Cardiac muscle cell (in vitro differentiated cells and primary cell): Measurements from ENCODE around the gene PRX. TPM values are rescaled to one million over a fixed set of nuclear protein-coding genes. Genes with fewer than 3 reads are reported as not detected.
"Not testable (repeated sequence)": the region's sequence is repeated elsewhere in the genome, so short reads cannot be mapped to it uniquely, and the experiment has no call there.

Source experiments
- DNase-seq, 2 donors: peaks; one replicate each; pipeline versions ENCODE4 v3.0.0 to v3.0.0-alpha.2; 2010 to 2017; ENCODE audit warnings: low read depth in 1 of 2, low spot score in 1 of 2
- H3K27ac ChIP-seq: fragments of 200-600 bp; sonication (generic); 2 replicates; pipeline ENCODE4 v1.5.1; 2016
- H3K27me3 ChIP-seq: fragments of 200-600 bp; sonication (generic); 2 replicates; pipeline ENCODE4 v1.6.0; 2016; ENCODE audit warnings: control low read depth
- H3K36me3 ChIP-seq: fragments of 200-600 bp; sonication (generic); 2 replicates; pipeline ENCODE4 v1.5.1; 2016; ENCODE audit warnings: control low read depth
- H3K4me1 ChIP-seq: fragments of 200-600 bp; sonication (generic); 2 replicates; pipeline ENCODE4 v1.8.1; 2017; ENCODE audit warnings: low read depth, mild to moderate bottlenecking, mixed run types
- H3K4me3 ChIP-seq: fragments of 200-600 bp; sonication (generic); 2 replicates; pipeline ENCODE4 v1.5.1; 2016; ENCODE audit warnings: mild to moderate bottlenecking
- H3K9me3 ChIP-seq: fragments of 200-600 bp; sonication (generic); 2 replicates; pipeline ENCODE4 v1.5.1; 2017; ENCODE audit warnings: low read depth, mild to moderate bottlenecking, control low read depth
- polyA plus RNA-seq: library from polyadenylated mRNA; unstranded; fragments of >200 nt; fragmentation: Nextera tagmentation; extraction: Ambion mirVana; gene quantifications from 2 replicates; pipeline ENCODE4 v1.2.1, GENCODE V29; 2016
- total RNA-seq: library from RNA; depleted of rRNA; stranded (reverse); fragments of >200 nt; gene quantifications from 2 replicates; pipeline ENCODE4 v1.2.3, GENCODE V29; 2016
- TF ChIP-seq, protein P1 (sequence below): IDR thresholded peaks from 2 replicates; pipeline ENCODE4 v1.5.1; 2012; ENCODE audit warnings: low read depth, mild to moderate bottlenecking, low read length

The PRX gene
- total and polyA plus RNA-seq, 2 experiments from 2014 or later, result 2.3 to 9.1 TPM

DNA sequence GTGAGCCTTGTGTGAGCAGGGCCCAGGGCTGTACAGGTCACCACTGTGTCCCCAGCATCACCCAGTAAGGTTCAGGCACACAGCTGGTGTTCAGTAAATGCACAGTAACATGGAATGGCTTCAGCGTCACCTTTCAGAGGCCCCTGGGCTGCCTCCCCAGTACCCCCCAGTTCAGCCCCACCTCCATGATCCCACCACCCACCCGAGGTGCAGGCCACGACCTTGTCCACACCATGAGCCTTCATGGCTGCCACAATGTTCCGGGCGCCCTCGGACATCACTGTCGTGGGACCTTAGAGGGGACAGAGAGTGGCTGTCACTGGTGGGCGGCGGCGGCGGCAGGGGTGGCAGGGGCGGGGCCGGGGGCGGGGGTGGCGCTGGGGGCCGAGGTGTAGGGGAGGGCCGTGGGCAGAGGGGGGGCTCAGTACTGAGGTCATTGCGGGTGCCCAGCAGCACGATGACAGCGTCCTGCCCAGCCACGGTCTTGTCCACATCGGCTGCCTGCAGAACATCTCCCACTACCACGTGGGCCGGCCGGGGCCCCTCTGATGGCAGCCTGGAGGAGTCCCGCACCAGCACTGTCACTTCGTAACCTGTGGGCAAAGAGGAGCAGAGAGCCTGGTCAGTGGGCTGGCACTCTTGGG lies 44.9 kb upstream of the PRX start:
- Histone ChIP-seq H3K27ac (no peak overlapping the region), H3K4me3 (no peak overlapping the region), H3K27me3 (no peaks in the 10 kb centered on the region), H3K4me1 (no peaks in the 10 kb centered on the region), H3K36me3 (no peaks in the 10 kb centered on the region), H3K9me3 (no peaks in the 10 kb centered on the region)
- no peak for DNase-seq
- TF ChIP-seq, protein P1, sequence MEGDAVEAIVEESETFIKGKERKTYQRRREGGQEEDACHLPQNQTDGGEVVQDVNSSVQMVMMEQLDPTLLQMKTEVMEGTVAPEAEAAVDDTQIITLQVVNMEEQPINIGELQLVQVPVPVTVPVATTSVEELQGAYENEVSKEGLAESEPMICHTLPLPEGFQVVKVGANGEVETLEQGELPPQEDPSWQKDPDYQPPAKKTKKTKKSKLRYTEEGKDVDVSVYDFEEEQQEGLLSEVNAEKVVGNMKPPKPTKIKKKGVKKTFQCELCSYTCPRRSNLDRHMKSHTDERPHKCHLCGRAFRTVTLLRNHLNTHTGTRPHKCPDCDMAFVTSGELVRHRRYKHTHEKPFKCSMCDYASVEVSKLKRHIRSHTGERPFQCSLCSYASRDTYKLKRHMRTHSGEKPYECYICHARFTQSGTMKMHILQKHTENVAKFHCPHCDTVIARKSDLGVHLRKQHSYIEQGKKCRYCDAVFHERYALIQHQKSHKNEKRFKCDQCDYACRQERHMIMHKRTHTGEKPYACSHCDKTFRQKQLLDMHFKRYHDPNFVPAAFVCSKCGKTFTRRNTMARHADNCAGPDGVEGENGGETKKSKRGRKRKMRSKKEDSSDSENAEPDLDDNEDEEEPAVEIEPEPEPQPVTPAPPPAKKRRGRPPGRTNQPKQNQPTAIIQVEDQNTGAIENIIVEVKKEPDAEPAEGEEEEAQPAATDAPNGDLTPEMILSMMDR, result no peak

DNA sequence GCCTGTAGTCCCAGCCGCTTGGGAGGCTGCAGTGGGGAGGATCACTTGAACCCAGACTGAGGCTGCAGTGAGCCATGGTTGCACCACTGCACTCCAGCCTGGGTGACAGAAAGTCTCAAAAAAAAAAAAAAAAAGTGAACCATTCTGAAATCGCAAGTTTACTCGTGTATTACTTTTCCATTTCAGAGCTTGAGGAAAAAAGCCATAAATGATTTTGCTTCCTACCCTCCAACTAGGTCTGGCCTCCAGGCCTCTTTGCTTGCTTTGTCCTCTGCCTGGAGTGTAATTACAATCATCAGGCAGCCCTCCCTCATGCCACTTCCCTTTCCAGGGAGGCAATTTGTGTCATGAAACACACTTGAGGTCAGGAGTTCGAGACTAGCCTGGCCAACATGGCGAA lies 43.9 kb upstream of the PRX start:
- H3K27ac ChIP-seq, result no peak overlapping the region
- no peaks in the 10 kb centered on the region for H3K36me3 ChIP-seq
- no peak overlapping the region for H3K4me3 ChIP-seq
- no peaks in the 10 kb centered on the region for H3K4me1 ChIP-seq
- no peaks in the 10 kb centered on the region for H3K9me3 ChIP-seq
- TF ChIP-seq, protein P1, result no peak
- no peak for DNase-seq
- no peaks in the 10 kb centered on the region for H3K27me3 ChIP-seq

DNA sequence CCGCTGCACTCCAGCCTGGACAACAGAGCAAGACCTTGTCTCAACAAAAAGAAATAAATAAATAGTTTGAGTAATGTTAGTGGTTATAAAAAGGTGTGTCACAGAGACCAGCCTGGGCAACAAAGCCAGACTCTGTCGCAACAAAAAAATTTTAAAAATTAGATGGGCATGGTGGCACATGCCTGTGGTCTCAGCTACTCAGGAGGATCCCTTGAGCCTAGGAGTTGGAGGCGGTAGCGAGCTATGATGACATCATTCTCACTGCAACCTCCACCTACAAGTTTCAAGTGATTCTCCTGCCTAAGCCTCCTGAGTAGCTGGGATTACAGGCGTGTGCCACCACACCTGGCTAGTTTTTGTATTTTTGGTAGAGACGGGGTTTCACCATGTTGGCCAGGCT lies 40.8 kb upstream of the PRX start:
- H3K4me3 ChIP-seq, DNase-seq, H3K27ac ChIP-seq, H3K36me3 ChIP-seq, H3K9me3 ChIP-seq, H3K4me1 ChIP-seq, H3K27me3 ChIP-seq: not testable (repeated sequence)

DNA sequence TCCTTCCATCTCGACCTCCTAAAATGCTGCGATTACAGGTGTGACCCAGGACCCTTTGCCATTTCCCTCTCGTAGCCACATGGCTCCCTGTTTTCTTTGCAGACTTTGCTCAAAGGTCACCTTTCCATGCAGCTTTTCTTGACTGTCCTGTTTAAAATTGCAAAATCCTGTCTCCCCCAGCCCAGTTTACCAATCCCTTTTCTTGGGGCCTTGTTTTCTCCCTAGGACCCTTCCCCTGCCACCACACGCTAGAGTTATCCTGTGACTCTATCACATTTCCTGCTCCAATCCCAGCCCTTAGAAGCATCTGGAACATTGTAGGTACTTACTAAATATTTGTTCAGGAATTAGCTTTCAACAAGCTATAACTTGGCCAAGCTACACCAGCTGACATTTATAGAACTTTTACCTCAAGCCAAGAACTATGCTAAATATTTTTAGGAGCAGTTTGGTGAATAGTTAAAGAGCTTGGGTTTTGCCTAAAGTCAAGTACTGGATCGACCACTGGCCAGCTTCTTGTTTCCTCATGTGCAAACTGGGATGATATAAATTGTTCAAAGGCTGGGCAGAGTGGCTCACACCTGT lies 40.1 kb upstream of the PRX start:
- no peaks in the 10 kb centered on the region for H3K4me1 ChIP-seq
- no peaks in the 10 kb centered on the region for H3K36me3 ChIP-seq
- H3K4me3 ChIP-seq, result no peak overlapping the region
- TF ChIP-seq, protein P1, result no peak
- no peaks in the 10 kb centered on the region for H3K9me3 ChIP-seq
- H3K27me3 ChIP-seq, result no peaks in the 10 kb centered on the region
- DNase-seq, result no peak
- H3K27ac ChIP-seq, result no peak overlapping the region

DNA sequence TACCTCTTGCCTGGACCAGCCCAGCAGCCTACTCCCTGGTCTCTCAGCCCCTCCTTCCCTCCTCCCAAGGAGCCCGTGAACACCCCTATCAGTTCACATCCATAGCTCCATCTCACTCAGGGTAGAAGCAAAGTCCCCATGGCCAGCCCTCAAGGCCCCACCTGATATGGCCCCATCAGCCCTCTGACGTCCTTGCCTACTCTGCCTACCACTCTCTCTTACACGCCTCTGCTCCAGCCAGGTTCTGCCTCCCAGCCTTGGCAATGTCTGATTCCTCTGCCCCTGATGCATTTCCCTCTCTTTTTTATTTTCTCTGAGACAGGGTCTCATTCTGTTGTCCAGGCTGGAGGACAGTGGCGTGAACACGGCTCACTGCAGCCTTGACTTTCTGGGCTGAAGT lies 38.8 kb upstream of the PRX start:
- Histone ChIP-seq H3K27ac (no peak overlapping the region), H3K4me1 (no peaks in the 10 kb centered on the region), H3K27me3 (no peaks in the 10 kb centered on the region), H3K4me3 (no peak overlapping the region), H3K9me3 (no peaks in the 10 kb centered on the region), H3K36me3 (no peaks in the 10 kb centered on the region)
- DNase-seq, result no peak
- TF ChIP-seq, protein P1, result no peak

DNA sequence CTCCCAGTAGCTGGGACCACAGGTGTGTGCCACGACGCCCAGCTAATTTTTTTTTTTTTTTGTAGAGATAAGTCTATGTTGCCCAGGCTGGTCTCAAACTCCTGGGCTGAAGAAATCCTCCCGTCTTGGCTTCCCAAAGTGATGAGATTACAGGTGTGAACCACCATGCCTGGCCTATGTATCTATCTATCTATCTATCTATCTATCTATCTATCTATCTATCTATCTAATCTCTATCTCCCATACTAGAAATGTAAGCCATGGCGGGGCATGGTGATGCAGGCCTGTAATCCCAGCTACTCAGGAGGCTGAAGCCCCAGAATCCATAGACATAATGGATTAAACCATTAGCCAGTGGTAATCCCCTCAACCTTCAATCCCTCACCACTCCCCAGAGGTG lies 37.5 kb upstream of the PRX start:
- TF ChIP-seq, protein P1, result no peak
- Histone ChIP-seq H3K27ac (no peak overlapping the region), H3K27me3 (no peaks in the 10 kb centered on the region), H3K4me3 (no peak overlapping the region), H3K4me1 (no peaks in the 10 kb centered on the region), H3K36me3 (no peaks in the 10 kb centered on the region), H3K9me3 (no peaks in the 10 kb centered on the region)
- no peak for DNase-seq
